ENCODE data around the gene DOCK2. TPM values are rescaled to one million over a fixed set of nuclear protein-coding genes. Genes with fewer than 3 reads are reported as not detected.

The DOCK2 gene
- total RNA-seq, 4 donors from 2014 or later: 2.3 to 11.2 (median 3.2) TPM

GRCh38 chr5:169631360-169631759 lies 5.7 kb upstream of the DOCK2 start:
- TF ChIP-seq CTCF (IDR thresholded peaks at IDR 0.05): no peak
- no peak for TF ChIP-seq POLR2A (IDR thresholded peaks at IDR 0.05)
- TF ChIP-seq EP300 (IDR thresholded peaks at IDR 0.05): no peak
- no peak for TF ChIP-seq POLR2AphosphoS5 (IDR thresholded peaks at IDR 0.05)
- Histone ChIP-seq H3K27me3 (peaks cover 3% of the 10 kb centered on the region), H3K36me3 (no peaks in the 10 kb centered on the region), H3K9me3 (no peaks in the 10 kb centered on the region), H3K27ac (no peak overlapping the region), H3K4me3 (no peak overlapping the region), H3K4me1 (no peaks in the 10 kb centered on the region)
- DNase-seq (ENCODE audit: low spot score in 2 of 2): no peak
- 63% methylated on average over 4 of the region's 4 CpGs for WGBS

- WGBS: 89% methylated on average over 1 of the region's 1 CpG
- no peak for TF ChIP-seq POLR2AphosphoS5 (IDR thresholded peaks at IDR 0.05)
- no peak for TF ChIP-seq CTCF (IDR thresholded peaks at IDR 0.05)
- no peak for TF ChIP-seq POLR2A (IDR thresholded peaks at IDR 0.05)
- no peak for TF ChIP-seq EP300 (IDR thresholded peaks at IDR 0.05)
Measured at GRCh38 chr5:169632946-169633345, 4.1 kb upstream of the DOCK2 start.

DNA sequence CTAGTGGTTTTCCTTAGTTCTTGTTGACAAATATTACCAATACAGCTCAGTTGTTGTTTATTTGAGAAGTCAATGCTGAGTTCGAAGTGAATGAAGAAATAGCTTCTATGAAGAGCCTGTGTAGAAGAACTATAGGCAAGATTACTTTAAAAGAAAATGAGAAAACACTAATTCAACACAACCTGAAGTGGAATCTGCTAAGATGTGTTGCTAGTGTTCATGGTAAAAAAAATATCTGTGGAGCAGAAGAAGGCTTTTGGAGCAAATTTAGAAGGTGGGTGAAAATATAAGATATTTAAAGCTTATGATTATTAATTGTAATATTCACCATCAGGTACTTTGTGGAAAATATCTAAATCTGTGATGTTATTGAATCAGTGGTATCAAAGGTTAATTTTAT lies 2.5 kb upstream of the DOCK2 start:
- Histone ChIP-seq H3K4me3 (no peak overlapping the region), H3K36me3 (no peaks in the 10 kb centered on the region), H3K27ac (no peak overlapping the region), H3K9me3 (peaks cover 2% of the 10 kb centered on the region), H3K4me1 (peaks cover 7% of the 10 kb centered on the region), H3K27me3 (peaks cover 20% of the 10 kb centered on the region)
- no peak for TF ChIP-seq POLR2AphosphoS5 (IDR thresholded peaks at IDR 0.05)
- no peak for TF ChIP-seq CTCF (IDR thresholded peaks at IDR 0.05)
- TF ChIP-seq POLR2A (IDR thresholded peaks at IDR 0.05): no peak
- no peak for TF ChIP-seq EP300 (IDR thresholded peaks at IDR 0.05)
- DNase-seq (ENCODE audit: low spot score in 2 of 2): no peak
- 86% methylated on average over 1 of the region's 1 CpG for WGBS

More at GRCh38 chr5:169632946-169633345, 4.1 kb upstream of the DOCK2 start:
- no peak for DNase-seq (ENCODE audit: low spot score in 2 of 2)
- H3K27ac ChIP-seq: no peak overlapping the region
- H3K36me3 ChIP-seq: no peaks in the 10 kb centered on the region
- H3K27me3 ChIP-seq: peaks cover 19% of the 10 kb centered on the region
- peaks cover 7% of the 10 kb centered on the region for H3K4me1 ChIP-seq
- no peaks in the 10 kb centered on the region for H3K9me3 ChIP-seq
- no peak overlapping the region for H3K4me3 ChIP-seq

DNA sequence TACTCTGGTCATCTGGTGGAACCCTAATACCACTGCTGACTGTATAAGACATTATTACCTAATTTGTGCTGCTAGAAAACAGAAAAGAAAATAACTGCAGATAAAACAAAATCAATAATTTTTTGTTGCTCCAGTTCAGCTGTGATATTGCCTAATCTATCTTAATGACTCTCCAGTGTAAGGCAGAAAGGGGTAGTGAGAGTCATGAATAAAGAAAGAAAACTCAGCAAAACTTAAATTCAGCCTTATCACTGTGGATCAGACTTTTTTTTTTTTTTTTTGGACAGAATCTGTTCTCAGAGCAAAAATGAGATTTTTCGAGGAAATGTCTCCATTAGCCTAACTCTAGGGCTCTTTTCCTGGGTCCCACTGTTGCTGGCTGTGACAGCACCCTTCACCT lies 1.1 kb upstream of the DOCK2 start:
- WGBS: 72% methylated on average over 1 of the region's 1 CpG

More for the DNA sequence above, 1.1 kb upstream of the DOCK2 start:
- peaks cover 7% of the 10 kb centered on the region for H3K4me1 ChIP-seq
- H3K27me3 ChIP-seq: peaks cover 20% of the 10 kb centered on the region
- no peak overlapping the region for H3K27ac ChIP-seq
- no peaks in the 10 kb centered on the region for H3K36me3 ChIP-seq
- peaks cover 9% of the 10 kb centered on the region for H3K9me3 ChIP-seq
- TF ChIP-seq POLR2AphosphoS5 (IDR thresholded peaks at IDR 0.05): no peak
- TF ChIP-seq CTCF (IDR thresholded peaks at IDR 0.05): no peak
- TF ChIP-seq EP300 (IDR thresholded peaks at IDR 0.05): no peak
- TF ChIP-seq POLR2A (IDR thresholded peaks at IDR 0.05): no peak
- no peak overlapping the region for H3K4me3 ChIP-seq
- no peak for DNase-seq (ENCODE audit: low spot score in 2 of 2)
